Glomerular endothelial cell (primary cell): ENCODE results near the gene GABRG3. TPM values are rescaled to one million over a fixed set of nuclear protein-coding genes. Genes with fewer than 3 reads are reported as not detected.

Experiments
- DNase-seq: peaks from one replicate; pipeline ENCODE4 v3.0.0-alpha.2; 2011; ENCODE audit warnings: low read depth, low spot score; ENCODE audit errors: extremely low read depth
- total RNA-seq: library from RNA; depleted of rRNA; stranded (reverse); fragments of >200 nt; gene quantifications from 2 replicates; pipeline ENCODE4 v1.2.3, GENCODE V29; 2015

The GABRG3 gene
- total RNA-seq, 1 donor from 2014 or later: not detected

- DNase-seq: no peak
Measured at GRCh38 chr15:27237319-27237939, 266.4 kb downstream of the GABRG3 start.

GRCh38 chr15:27238209-27238608 is 267.2 kb downstream of the GABRG3 start:
- DNase-seq: no peak

GRCh38 chr15:27238707-27239423 is 267.9 kb downstream of the GABRG3 start:
- DNase-seq: no peak

GRCh38 chr15:27241943-27242342 is 271.0 kb downstream of the GABRG3 start:
- DNase-seq: no peak

GRCh38 chr15:27244047-27244446 is 273.1 kb downstream of the GABRG3 start:
- no peak for DNase-seq

GRCh38 chr15:27248251-27248650 is 277.3 kb downstream of the GABRG3 start:
- DNase-seq: no peak

GRCh38 chr15:27249046-27249759 is 278.2 kb downstream of the GABRG3 start:
- no peak for DNase-seq

GRCh38 chr15:27249760-27250109 is 278.8 kb downstream of the GABRG3 start:
- DNase-seq: no peak

GRCh38 chr15:27250223-27250622 is 279.2 kb downstream of the GABRG3 start:
- DNase-seq: no peak

GRCh38 chr15:27254055-27254454 is 283.1 kb downstream of the GABRG3 start:
- DNase-seq: no peak

GRCh38 chr15:27254801-27255200 is 283.8 kb downstream of the GABRG3 start:
- no peak for DNase-seq

GRCh38 chr15:27256446-27256845 is 285.5 kb downstream of the GABRG3 start:
- no peak for DNase-seq

- DNase-seq: no peak
Measured at GRCh38 chr15:27258287-27258686, 287.3 kb downstream of the GABRG3 start.

GRCh38 chr15:27260523-27260922 is 289.5 kb downstream of the GABRG3 start:
- DNase-seq: no peak

GRCh38 chr15:27268923-27269322 is 297.9 kb downstream of the GABRG3 start:
- DNase-seq: no peak

GRCh38 chr15:27271258-27271657 is 300.3 kb downstream of the GABRG3 start:
- no peak for DNase-seq

- DNase-seq: no peak
Measured at GRCh38 chr15:27272427-27272826, 301.4 kb downstream of the GABRG3 start.

- DNase-seq: no peak
Measured at GRCh38 chr15:27273506-27273905, 302.5 kb downstream of the GABRG3 start.

GRCh38 chr15:27278761-27279160 is 307.8 kb downstream of the GABRG3 start:
- DNase-seq: no peak

GRCh38 chr15:27292641-27293040 is 321.7 kb downstream of the GABRG3 start:
- DNase-seq: no peak

- no peak for DNase-seq
Measured at GRCh38 chr15:27293607-27294006, 322.6 kb downstream of the GABRG3 start.

GRCh38 chr15:27317736-27318135 is 346.8 kb downstream of the GABRG3 start:
- DNase-seq: no peak
